Caco-2 (cell line): ENCODE measurements around the gene GNAQ. TPM values are rescaled to one million over a fixed set of nuclear protein-coding genes. Genes with fewer than 3 reads are reported as not detected.

Source experiments
- BruUV-seq: library from RNA; stranded (reverse); fragments of 400-500 nt; replicated peaks from 2 replicates; lab custom pipeline; 2021; lab: Mats Ljungman, UMichigan
- CTCF ChIA-PET: fragments of 300-600 bp; sonication (Branson Sonifier 250); formaldehyde crosslinking; loops from one replicate; lab custom pipeline; 2022; ENCODE audit warnings: antibody characterized with exemption; lab: Charles Lee
- POLR2A ChIA-PET: fragments of 300-600 bp; sonication (Branson Sonifier 250); formaldehyde crosslinking; loops from one replicate; lab custom pipeline; 2022; ENCODE audit warnings: antibody characterized with exemption; lab: Charles Lee
- DNase-seq, 2 experiments: peaks; one replicate each; pipeline versions ENCODE4 v3.0.0 to v3.0.0-alpha.2; 2020 to 2022
- H3K27me3 ChIP-seq: replicated peaks from 2 replicates; pipeline ENCODE4 v1.6.0; 2011; ENCODE audit warnings: low read length; ENCODE audit not compliant: control insufficient read depth, insufficient read depth
- H3K36me3 ChIP-seq: 2 replicates; pipeline ENCODE4 v1.5.1; 2011; ENCODE audit warnings: low read length; ENCODE audit not compliant: control insufficient read depth, insufficient read depth
- H3K4me1 ChIP-seq: fragments of 250-450 bp; sonication (Bioruptor Pico); 2 replicates; pipeline ENCODE4 v1.5.1; 2020; ENCODE audit warnings: mild to moderate bottlenecking
- H3K4me3 ChIP-seq: 2 replicates; pipeline ENCODE4 v1.5.1; 2011; ENCODE audit warnings: low read depth, mild to moderate bottlenecking, control low read depth, low read length
- H3K9me3 ChIP-seq: fragments of 250-450 bp; sonication (Bioruptor Pico); 2 replicates; pipeline ENCODE4 v1.5.1; 2020; ENCODE audit warnings: mild to moderate bottlenecking, moderate library complexity
- H3K27ac Mint-ChIP-seq: one replicate; pipeline ENCODE4 v1.8.0; 2022; ENCODE audit warnings: mixed read lengths; ENCODE audit not compliant: unreplicated experiment
- H3K27me3 Mint-ChIP-seq: one replicate; pipeline ENCODE4 v1.8.0; 2022; ENCODE audit warnings: mixed read lengths; ENCODE audit not compliant: insufficient read depth, unreplicated experiment
- H3K36me3 Mint-ChIP-seq: one replicate; pipeline ENCODE4 v1.8.0; 2022; ENCODE audit warnings: mild to moderate bottlenecking, mixed read lengths; ENCODE audit not compliant: insufficient read depth, unreplicated experiment
- H3K4me1 Mint-ChIP-seq: one replicate; pipeline ENCODE4 v1.8.0; 2022; ENCODE audit warnings: low read depth, mixed read lengths; ENCODE audit not compliant: unreplicated experiment
- H3K4me3 Mint-ChIP-seq: one replicate; pipeline ENCODE4 v1.8.0; 2022; ENCODE audit warnings: mild to moderate bottlenecking, moderate library complexity, mixed read lengths; ENCODE audit not compliant: unreplicated experiment
- H3K9me3 Mint-ChIP-seq: one replicate; pipeline ENCODE4 v1.8.0; 2022; ENCODE audit warnings: mixed read lengths; ENCODE audit not compliant: unreplicated experiment
- intact Hi-C: fragments of 100-400 bp; cut with micrococcal nuclease; formaldehyde crosslinking; loops from one replicate; pipeline ENCODE4 v1.10.0; 2022; ENCODE audit not compliant: unreplicated experiment
- total RNA-seq: library from RNA; stranded (reverse); gene quantifications from 2 replicates; pipeline ENCODE4 v1.2.3, GENCODE V29; 2022
- TF ChIP-seq, protein P1 (sequence below), 2 experiments: fragments of 200-600 bp in 1 of 2; IDR thresholded peaks; 1 replicate in 1 of 2; 2 replicates in 1 of 2; pipeline versions ENCODE4 v1.5.1 to v1.8.0; 2011 to 2022; ENCODE audit warnings: antibody characterized with exemption in 1 of 2, control low read depth in 1 of 2, inconsistent platforms in 1 of 2, low read depth in 1 of 2, low read length in 1 of 2, mild to moderate bottlenecking in 1 of 2, moderate library complexity in 1 of 2; ENCODE audit not compliant: insufficient read depth in 1 of 2, severe bottlenecking in 1 of 2, unreplicated experiment in 1 of 2

Gene GNAQ
- total RNA-seq, 1 experiment from 2014 or later: 10.1 TPM

DNA sequence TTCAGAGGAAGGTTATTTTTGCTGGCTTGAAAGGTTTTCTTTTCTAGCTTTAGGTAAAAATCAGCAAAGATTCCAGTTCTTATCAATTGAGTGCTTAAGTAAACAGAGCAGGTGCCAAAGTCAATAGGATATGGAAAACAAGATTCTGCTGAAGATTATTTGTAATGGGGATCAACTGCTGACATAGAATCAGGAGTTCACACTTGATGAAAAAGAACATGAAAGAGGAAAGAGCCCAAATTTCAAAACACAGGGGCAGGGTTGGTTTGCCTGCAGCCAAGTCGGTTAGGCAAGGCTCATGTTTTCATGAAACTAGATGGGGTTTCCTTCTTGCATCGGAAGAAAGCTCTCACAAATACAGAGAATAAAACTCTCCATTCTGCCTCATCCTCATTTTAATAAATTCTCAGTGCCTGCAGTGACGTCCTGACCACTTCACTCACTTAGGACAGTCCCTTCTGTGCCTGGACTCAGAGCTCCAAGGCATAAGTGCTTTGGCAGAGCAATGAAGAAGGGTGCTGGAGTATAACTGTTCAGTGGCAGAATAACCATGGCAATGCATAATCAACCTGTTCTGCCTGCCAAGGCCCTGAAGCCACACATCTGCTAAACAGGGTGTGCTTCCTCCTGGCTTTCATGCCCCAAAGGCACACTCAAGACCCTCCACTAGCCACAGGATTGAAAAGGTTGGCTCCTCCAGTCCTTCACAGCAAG, 179.6 kb downstream of the GNAQ start:
- no peaks in the 10 kb centered on the region for H3K4me1 ChIP-seq
- no peaks in the 10 kb centered on the region for H3K27me3 Mint-ChIP-seq
- no peaks in the 10 kb centered on the region for H3K36me3 Mint-ChIP-seq
- intact Hi-C loops: loop anchor here (10.0 kb wide), 1 partner anchor 63 kb away; no protein-coding TSS in a partner anchor
- H3K9me3 Mint-ChIP-seq: no peaks in the 10 kb centered on the region
- no peaks in the 10 kb centered on the region for H3K4me1 Mint-ChIP-seq
- ChIA-PET CTCF (no interaction called here), POLR2A (no interaction called here)
- no peak overlapping the region for H3K27ac Mint-ChIP-seq
- H3K36me3 ChIP-seq: no peaks in the 10 kb centered on the region
- TF ChIP-seq, protein P1, sequence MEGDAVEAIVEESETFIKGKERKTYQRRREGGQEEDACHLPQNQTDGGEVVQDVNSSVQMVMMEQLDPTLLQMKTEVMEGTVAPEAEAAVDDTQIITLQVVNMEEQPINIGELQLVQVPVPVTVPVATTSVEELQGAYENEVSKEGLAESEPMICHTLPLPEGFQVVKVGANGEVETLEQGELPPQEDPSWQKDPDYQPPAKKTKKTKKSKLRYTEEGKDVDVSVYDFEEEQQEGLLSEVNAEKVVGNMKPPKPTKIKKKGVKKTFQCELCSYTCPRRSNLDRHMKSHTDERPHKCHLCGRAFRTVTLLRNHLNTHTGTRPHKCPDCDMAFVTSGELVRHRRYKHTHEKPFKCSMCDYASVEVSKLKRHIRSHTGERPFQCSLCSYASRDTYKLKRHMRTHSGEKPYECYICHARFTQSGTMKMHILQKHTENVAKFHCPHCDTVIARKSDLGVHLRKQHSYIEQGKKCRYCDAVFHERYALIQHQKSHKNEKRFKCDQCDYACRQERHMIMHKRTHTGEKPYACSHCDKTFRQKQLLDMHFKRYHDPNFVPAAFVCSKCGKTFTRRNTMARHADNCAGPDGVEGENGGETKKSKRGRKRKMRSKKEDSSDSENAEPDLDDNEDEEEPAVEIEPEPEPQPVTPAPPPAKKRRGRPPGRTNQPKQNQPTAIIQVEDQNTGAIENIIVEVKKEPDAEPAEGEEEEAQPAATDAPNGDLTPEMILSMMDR (IDR thresholded peaks at IDR 0.05; ENCODE audit: insufficient read depth in 1 of 2, low read depth in 1 of 2, low read length in 1 of 2, severe bottlenecking in 1 of 2, unreplicated experiment in 1 of 2): no peak
- no peak overlapping the region for H3K4me3 Mint-ChIP-seq
- no peaks in the 10 kb centered on the region for H3K27me3 ChIP-seq
- DNase-seq: no peak
- H3K9me3 ChIP-seq: no peaks in the 10 kb centered on the region
- no TSS peak for BruUV-seq
- no peak overlapping the region for H3K4me3 ChIP-seq

GRCh38 chr9:77848897-77849296, 182.7 kb downstream of the GNAQ start:
- POLR2A ChIA-PET: no interaction called here
- no peaks in the 10 kb centered on the region for H3K4me1 ChIP-seq
- BruUV-seq: no TSS peak
- no peaks in the 10 kb centered on the region for H3K9me3 Mint-ChIP-seq
- TF ChIP-seq, protein P1 (IDR thresholded peaks at IDR 0.05; ENCODE audit: insufficient read depth in 1 of 2, low read depth in 1 of 2, low read length in 1 of 2, severe bottlenecking in 1 of 2, unreplicated experiment in 1 of 2): no peak
- CTCF ChIA-PET: no interaction called here
- H3K36me3 ChIP-seq: no peaks in the 10 kb centered on the region
- intact Hi-C loops: no loop called here
- no peak overlapping the region for H3K4me3 Mint-ChIP-seq
- H3K4me1 Mint-ChIP-seq: no peaks in the 10 kb centered on the region
- DNase-seq: no peak
- no peaks in the 10 kb centered on the region for H3K27me3 Mint-ChIP-seq
- H3K36me3 Mint-ChIP-seq: no peaks in the 10 kb centered on the region
- H3K9me3 ChIP-seq: no peaks in the 10 kb centered on the region
- H3K27me3 ChIP-seq: no peaks in the 10 kb centered on the region
- H3K27ac Mint-ChIP-seq: no peak overlapping the region
- H3K4me3 ChIP-seq: no peak overlapping the region

DNA sequence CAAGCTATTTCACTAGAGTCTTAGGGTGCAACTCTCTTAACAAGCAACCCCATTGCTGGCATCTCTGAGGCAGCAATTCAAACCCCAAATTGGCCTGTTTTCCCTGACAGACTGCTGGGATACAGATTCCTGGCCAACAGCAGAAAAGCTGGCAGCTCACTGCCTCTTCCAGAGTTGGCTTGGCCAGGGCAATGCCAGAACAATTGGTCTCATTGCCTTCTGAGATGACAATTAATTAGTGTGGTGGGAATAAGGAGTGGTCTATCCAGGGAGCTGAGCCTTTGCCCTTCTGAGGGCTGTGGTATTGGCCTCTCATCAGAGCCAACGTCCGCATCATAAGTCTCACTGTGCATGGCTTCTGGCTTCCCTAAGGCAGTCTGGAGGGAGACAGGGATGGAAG, 183.2 kb downstream of the GNAQ start:
- no peak for DNase-seq
- Mint-ChIP-seq H3K4me3 (no peak overlapping the region), H3K36me3 (no peaks in the 10 kb centered on the region), H3K27me3 (no peaks in the 10 kb centered on the region), H3K27ac (no peak overlapping the region), H3K9me3 (no peaks in the 10 kb centered on the region), H3K4me1 (no peaks in the 10 kb centered on the region)
- no peaks in the 10 kb centered on the region for H3K27me3 ChIP-seq
- H3K9me3 ChIP-seq: no peaks in the 10 kb centered on the region
- CTCF ChIA-PET: no interaction called here
- POLR2A ChIA-PET: no interaction called here
- no peak overlapping the region for H3K4me3 ChIP-seq
- intact Hi-C loops: no loop called here
- BruUV-seq: no TSS peak
- TF ChIP-seq, protein P1 (IDR thresholded peaks at IDR 0.05; ENCODE audit: insufficient read depth in 1 of 2, low read depth in 1 of 2, low read length in 1 of 2, severe bottlenecking in 1 of 2, unreplicated experiment in 1 of 2): no peak
- no peaks in the 10 kb centered on the region for H3K4me1 ChIP-seq
- no peaks in the 10 kb centered on the region for H3K36me3 ChIP-seq
